Right lung (tissue), 5 donors: Measurements from ENCODE around the gene ASB1. TPM values are rescaled to one million over a fixed set of nuclear protein-coding genes. Genes with fewer than 3 reads are reported as not detected.
A peak's percentile ranks its signal among the peaks of the same experiment; 100 is the strongest.
"Not testable (repeated sequence)": the region's sequence is repeated elsewhere in the genome, so short reads cannot be mapped to it uniquely, and the experiment has no call there.

ENCODE experiments used
- DNase-seq, 2 donors: peaks; one replicate each; pipeline ENCODE4 v3.0.0-alpha.2; 2013
- polyA plus RNA-seq, 5 donors: library from polyadenylated mRNA; unstranded; fragments of 120-200 nt; gene quantifications; one replicate each; pipeline versions ENCODE4 v1.2.1 to v1.2.3, GENCODE V29; 2013; ENCODE audit warnings: inconsistent platforms in 1 of 5, low replicate concordance in 1 of 5; ENCODE audit not compliant: insufficient read length in 5 of 5, insufficient read depth in 1 of 5

ASB1 gene
- polyA plus RNA-seq, 5 donors, result 22.0 to 32.0 (median 26.8) TPM

DNA sequence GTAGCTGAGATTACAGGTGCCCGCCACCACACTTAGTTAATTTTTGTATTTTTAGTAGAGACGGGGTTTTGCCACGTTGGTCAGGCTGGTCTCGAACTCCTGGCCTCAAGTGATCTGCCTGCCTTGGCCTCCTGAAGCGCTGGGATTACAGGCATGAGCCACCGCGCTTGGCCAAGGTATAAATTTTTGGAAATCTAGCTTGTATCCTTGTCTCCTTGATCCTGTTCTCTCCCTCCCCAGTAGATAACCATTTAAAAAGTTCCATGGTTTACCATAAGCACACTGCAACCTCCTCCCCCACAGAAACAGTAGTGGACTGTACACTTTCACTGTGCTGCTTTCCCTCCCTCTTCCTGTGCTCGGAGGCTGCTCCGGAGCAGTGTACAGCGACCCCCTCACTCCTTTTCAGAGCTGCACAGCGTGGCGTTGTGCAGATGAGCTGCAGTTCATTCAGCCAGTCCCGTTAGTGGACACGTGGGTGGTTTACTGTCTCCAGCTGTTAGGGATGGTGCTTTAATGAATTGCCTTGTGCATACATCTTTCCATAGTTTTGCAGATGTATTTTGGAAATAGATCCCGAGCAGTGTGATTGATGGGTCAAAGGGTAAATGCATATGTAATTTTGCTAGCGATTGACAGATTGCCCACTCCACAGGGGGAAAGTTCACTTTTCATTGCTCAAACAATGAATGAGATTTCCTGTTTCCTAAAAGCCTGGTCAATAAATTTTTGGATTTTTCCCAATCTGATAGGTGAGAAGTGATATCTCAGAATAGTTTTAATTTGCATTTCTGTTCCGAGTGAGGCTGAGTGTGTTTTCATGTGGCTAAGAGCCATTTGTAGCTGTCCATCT is 14.8 kb downstream of the ASB1 start:
- DNase-seq, result no peak

DNA sequence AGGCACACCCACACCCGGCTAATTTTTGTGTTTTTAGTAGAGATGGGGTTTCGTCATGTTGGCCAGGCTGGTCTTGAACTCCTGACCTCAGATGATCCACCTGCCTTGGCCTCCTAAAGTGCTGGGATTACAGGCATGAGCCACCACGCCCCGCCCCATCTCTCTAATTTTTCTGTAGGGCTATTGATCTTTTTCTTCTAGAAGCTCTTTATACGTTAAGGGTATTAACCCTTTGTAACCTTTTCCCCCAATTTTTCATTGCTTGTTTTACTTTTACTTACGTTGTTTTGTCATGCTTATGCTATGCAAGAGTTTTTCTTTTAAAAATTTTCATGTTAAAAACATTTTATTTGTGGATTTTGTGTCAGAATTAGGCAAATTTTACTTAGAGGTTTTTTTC is 15.5 kb downstream of the ASB1 start:
- not testable (repeated sequence) for DNase-seq

DNA sequence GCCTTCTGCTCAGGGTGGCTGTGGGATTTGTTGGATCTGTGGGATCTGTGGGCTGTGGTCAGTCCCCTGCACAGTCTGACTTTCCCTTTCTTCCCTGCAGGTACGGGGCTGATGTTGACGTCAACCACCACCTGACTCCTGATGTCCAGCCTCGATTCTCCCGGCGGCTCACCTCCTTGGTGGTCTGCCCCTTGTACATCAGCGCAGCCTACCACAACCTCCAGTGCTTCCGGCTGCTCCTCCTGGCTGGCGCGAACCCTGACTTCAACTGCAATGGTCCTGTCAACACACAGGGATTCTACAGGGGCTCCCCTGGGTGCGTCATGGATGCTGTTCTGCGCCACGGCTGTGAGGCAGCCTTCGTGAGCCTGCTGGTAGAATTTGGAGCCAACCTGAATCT is 17.5 kb downstream of the ASB1 start:
- no peak for DNase-seq

DNA sequence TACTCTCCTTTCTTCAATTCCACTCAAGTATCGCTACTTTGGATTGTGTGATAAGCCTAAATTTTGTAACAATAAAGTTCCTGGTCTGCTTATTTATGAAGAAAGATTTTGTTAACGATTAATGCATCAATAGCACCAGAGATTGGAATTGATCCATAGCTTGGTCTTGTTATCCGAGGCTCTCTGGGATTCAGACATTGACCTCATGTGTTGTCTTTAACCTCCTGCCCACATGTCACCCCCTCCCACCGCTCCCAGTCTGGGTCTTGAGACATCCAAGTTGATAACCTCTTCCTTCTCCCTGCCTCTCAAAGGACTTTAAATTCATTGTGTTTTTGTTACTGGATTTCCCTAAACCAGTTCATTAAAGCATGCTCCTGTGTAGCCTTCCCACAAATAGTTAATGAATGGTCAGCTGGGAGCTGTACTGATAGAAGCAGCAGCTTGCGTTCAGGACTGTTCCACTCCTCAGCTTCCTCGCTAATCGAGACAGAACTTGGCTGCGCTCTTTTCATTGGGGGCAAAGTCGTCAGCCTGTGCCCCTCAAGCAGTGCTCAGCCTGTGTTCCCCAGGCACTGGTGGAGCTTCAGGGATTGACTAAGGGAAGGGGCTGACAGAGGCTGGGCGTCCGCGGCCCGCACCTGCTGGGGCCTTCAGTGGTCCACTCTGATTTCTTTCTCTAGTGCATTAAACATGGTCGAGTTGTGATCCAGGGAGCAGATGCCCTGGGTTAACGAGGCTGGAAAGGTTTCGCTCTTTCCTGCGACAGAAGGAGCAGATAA is 18.9 kb downstream of the ASB1 start:
- DNase-seq, result no peak

DNA sequence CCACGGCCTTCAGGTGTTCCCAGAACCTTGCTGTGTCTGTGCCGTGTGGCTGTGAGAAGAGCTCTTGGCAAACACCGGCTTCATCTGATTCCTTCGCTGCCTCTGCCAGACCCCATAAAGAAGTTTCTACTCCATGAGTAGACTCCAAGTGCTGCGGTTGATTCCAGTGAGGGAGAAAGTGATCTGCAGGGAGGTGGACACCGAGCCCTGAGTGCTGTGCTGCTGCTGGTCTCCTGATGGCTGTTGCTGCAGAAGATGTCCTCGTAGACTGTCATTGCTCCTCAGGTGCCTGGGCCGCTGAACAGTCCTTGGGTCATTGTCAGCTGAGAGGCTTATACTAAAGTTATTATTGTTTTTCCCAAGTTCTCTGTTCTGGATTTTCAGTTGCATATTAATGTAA is 19.6 kb downstream of the ASB1 start:
- DNase-seq, result no peak

DNA sequence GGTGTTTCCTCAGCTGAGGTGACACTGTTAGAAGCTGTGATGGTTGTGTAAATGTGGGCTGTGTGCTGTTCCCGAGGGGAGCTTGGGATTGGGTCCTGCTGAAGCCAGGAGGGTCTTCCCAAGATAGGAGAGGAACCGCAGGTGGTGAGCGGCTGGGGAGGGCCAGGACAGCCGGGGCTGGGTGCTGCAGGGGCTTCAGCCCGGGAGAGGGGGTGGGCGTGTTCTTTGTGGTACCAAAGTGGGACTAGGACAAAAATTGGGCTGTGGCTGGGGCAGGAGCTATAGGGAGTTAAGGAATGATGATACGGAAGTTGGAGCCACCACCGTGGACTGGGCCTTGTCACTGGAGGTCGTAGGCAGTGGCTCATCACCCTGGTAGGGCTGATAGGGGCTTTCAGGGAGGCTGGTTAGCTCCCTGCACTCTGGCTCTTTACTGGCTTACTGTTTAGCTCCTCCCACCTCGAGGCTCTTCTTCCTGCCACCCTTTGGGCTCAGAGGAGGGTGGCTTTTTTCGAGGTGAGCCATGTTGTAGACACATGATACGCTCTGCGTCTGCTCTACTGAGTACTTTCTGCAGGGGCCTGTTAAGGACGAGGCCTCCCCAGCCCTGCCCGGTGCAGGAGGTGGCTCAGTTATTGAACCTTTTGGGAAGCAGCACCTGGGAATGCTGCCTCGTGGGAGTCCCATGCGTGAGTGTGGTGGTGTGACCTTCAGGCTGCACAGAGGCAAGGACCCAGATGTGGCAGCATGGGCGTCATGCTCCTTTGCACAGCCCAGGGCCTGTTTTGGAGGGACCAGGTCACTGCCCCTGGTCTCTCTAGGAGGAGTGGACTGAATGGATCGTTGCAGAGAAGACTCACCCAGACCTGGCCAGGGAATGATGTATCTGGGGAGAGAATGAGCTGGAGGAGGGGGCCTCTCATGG is 21.6 kb downstream of the ASB1 start:
- DNase-seq, result no peak

DNA sequence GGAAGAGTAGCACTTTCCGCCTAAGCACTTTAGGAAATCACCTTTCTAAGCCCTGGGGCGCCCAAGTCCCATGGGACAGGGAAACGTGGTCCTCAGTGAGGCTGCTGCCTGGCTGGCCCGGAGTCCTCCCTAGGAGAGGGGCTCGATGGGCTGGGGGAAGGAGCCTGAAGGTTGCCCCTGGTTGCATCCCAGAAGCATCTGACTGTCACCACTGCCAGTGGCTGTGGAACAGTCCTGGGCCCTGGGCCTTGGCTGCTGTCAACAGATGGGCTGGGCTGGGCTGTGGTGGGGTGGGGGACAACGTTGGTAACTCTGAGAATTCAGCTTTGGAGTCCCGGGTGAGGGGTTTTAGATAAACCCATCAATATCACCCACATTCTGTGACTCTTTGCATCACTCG is 22.5 kb downstream of the ASB1 start:
- no peak for DNase-seq

DNA sequence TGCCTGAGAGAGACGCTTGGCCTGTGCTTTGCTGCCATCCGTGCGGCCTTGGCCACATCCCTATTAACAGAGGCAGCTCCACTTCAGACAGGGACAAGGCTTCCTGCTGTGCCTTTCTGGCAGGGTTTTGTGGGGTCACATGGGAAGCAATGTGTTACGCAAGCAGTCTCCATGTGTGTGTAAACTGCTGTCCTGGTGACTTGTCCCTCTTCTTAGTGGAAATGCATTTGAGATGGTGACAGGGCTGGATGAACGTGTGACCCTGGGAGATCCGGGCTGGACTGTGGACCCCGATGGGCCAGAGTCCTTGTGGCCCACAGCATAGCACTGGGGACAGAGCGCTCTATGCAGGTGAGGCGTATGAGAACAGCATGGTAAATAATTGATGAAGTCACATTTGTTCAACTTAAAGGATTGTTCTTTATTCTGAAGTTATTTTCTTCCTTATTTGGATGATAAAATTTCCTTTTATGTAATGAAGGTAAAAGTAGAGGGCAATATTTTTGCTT is 23.2 kb downstream of the ASB1 start:
- DNase-seq, result peak in 1 of 2 donors; percentile 40

DNA sequence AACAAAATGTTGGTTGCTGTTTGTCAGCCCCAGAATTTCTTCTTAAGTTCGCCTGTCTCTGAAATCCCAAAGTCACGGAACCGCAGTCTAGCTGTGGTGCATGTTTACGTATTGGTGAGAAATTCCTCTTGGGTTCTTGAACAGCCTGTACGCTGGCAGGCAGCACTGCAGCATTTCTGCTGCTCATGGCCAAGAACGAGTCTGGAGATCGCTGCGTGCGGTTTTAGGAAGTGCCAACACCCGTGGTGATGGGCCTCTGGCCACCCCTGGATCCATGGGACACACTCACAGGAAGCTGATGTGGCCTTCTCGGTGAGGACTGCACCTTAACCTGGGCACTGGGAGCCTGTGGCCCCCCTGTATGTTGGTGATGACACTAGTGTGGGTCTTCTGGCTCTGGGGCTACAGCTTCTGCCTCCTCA is 23.7 kb downstream of the ASB1 start:
- DNase-seq, result no peak

DNA sequence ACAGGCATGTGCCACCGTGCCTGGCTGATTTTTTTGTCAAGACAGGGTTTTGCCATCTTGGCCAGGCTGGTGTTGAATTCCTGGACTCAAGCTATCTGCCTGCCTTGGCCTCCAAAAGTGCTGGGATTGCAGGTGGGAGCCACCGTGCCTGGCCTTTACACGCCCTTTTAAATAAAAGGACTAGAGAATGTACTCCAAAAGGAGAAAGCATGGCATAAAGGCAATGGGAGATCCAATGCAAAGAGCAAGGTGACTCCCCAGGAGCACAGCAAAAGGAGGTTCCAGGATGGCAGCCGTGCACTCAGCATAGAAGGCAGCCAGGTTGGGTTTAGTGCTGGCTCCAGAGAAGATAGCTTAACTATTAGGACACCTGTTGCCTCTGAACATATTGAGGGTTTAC is 27.1 kb downstream of the ASB1 start:
- DNase-seq, result no peak

DNA sequence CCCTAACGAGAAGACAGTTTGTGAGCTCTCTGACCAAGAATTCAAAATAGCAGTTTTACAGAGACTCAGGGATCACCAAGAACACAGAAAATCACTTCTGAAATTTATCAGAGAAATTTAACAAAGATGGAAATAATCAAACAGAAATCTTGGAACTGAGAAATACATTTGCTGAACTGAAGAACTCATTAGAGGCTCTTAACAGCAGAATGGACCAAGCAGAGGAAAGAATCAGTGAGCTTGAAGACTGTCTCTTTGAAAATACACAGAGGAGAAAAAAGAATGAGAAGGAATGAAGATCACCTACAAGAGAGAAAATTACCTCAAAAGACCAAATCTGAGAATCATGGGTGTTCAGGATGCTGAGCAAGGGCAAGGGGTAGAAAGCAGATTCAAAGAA is 29.7 kb downstream of the ASB1 start:
- no peak for DNase-seq

DNA sequence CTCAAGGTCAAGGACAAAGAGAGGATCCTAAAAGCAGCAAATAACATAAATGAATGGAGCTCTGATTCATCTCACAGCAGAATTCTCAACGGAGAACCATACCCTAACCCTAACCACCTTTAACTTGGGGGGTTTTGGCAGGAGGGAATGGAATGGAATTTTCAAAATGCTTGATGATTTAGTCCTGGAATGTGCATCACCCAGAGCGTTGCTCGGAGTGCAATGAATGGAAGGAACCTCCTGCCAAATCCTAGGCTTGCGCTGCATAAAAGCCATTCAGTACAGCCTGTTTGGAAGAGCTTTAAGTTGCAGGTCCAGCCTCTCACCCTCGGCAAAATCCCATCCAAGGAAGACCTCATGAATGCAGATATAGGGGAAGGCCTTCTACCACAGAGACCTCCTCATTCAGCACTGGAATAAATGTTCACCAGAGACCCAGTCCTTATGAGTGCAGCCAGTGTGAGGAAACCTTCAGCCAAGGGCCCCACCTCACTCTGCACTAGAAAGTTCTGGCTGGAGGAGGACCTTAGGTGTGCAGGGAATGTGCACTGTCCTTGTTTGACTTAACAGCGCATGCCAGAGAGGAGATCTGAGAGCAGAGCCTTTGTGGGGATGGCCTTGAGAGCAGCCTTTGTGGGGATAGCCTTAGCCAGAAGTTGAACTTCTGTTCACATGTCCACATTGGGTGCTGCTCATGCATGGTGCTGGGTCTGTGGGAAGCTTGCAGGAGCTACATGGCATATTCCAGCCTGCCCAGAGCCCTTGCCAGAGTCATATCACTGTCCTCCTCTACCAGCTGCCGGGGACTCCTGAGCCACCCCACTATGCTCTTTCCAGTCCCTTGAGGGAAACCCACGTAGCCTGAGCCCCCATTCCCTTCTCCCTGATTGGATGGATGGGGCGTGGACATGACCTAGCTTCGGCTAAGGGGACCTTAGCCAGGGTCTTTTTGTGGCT is 30.5 kb downstream of the ASB1 start:
- no peak for DNase-seq

DNA sequence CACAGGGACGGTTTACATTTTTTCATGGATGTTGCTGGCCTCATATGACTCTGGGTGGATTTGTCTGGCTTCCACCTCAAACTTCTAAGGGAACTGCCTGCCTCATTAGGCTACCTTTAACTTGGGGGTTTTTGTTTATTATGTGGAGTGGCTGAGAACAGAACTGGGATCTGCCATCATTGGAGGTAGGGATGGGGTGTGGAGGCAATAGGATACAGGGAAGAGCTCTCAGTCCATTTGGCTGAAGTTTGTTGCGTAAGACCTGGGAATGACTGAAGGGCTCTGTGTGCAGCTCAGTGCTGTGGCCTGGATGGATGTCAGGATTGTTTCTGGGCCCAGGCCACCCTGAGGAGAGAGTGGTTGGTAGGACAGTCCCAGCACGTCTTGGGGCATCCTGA is 31.2 kb downstream of the ASB1 start:
- DNase-seq, result no peak

DNA sequence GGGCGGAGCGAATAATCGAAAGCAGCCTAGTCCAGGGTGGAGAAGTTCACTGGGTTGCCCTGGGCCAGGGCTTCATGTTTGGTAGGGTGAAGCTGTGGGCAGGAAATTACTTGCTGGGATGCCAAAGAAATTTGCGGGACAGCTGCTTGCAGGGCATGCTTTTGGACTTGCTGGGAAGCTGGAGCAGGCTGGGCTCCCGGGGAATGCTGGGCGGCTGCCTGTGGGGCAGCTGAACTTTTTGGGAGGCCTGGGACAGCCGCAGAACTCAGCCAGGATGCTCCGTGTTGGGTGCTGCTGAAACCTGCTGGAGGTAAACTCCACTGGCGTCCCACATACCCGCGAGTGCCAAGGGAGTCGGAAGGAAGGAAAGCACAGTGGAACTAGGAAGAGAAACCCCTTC is 31.9 kb downstream of the ASB1 start:
- no peak for DNase-seq

DNA sequence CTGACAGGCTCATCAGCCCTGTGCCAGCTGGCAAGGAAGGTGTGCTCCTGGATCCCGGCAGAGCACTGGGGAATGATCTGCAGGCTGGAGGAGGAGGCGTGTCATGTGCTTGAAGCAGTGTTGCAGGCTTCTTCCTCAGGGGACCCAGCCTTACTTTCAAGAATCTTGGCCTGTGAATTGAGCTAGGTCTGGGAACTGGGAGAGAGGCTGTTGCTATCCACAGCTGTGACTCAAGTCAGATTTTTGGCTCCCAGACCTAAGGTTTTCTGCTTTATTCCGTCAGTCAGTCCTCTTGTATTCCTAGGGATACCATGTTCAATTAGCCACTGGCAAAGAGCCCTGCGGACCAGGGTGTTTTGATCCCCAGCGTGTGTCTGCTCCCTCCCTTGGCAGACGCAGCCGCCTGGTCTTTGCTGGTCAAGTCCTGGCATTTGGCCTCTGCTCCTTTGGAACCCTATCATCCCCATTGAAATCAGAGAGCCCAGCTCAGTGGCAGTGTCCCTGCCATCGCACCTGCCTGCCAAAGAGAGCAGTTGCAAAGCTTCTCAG is 32.4 kb downstream of the ASB1 start:
- no peak for DNase-seq

DNA sequence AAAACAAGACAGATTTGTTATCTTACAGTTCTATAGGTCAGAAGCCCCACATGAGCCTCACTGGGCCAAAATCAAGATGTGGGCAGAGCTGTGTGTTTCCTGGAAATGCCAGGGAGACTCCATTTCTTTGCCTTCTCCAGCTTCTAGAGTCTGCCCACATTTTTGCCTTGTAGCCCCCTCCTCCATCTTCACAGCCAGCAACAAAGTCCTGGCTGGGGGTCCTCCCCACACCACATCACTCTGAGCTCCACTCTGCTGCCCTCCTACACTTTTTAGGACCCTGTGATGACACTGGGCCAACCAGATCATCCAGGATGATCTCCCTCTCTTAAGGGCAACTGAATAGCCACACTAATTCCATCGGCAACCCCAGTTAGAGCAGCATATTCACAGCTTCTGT is 34.3 kb downstream of the ASB1 start:
- DNase-seq, result no peak

DNA sequence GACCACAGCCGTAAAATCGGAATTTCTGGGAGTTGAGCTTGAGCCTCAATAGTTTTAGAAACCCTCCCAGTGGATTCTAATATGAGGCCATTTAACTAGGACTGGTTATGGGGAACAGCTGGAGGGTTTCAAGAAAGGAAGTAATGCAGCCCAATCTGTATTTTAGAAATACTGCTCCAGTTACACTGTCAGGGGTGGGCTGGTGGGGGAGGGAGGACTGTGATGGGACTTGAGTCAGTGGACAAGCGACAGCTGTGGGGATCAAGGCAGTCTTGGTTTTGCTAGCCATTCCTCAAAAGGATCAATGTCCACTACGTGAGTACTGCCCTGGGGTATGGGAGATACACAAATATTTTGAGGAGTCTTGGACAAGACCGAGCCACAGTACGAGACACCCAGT is 34.8 kb downstream of the ASB1 start:
- no peak for DNase-seq

DNA sequence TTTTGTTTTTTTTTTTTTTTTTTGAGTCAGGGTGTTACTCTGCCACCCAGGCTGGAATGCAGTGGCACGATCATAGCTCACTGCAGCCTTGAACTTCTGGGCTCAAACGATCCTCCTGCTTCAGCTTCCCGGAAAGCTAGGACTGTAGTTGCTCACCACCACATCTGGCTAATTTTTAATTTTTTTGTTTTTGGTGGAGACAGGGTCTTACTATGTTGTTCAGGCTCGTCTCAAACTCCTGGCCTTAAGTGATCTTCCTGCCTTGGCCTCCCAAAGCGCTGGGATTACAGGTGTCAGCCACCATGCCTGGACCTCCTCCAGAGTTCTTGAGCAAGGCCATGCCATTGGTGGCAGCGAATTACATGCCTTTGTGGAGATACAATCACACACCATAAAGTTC is 35.2 kb downstream of the ASB1 start:
- DNase-seq, result no peak

DNA sequence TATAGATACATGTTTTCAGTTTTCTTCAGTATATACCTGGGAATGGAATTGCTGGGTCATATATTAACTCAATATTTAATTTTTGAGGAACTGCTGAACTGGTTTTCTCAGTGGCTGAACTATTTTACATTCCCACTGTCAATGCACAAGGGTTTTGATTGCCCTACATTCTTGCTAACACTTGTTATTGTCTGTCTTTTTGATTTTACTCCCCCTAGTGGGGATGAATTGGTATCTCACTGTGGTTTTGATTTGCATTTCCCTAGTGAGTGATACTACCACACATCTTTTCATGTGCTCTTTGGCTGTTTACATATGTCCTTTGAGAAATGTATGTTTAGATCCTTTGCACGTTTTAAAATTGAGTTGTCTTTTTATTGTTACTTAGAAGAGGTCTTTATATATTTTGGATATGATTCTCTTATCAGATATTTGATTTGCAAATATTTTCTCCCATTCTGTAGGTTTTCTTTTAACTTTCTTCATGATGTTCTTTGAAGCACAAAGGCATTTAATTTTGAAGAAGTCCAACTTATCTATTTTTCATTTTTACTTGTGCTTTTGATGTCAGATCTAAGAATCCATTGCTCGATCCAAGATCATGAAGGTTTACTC is 36.2 kb downstream of the ASB1 start:
- DNase-seq, result no peak

DNA sequence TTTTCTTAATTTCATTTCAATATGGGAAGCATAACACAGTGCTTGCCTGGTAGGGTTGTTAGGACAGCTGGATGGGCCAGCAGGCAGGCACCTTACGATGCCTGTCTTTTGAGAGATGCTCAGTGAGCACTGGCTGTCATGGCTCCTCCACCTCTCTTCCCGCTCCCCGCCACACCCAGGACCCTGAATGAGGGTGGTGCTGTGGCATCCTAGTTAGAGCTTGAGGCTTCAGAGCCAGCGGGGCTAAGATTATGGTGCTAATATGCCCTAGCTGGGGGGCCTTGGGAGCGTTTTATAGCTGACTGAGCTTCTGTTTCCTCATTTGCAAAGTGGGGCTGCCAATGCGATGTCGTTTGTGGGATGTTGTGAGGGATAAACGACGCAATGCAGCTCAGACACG is 37.7 kb downstream of the ASB1 start:
- DNase-seq, result no peak
